DMS114 treated with DMSO at 0.1 percent for 48 hours (cell line): ENCODE measurements around the gene CCDC97.
"Not testable (repeated sequence)": the region's sequence is repeated elsewhere in the genome, so short reads cannot be mapped to it uniquely, and the experiment has no call there.

Experiments
- DNase-seq: peaks from one replicate; lab custom pipeline; 2025; ENCODE audit not compliant: unreplicated experiment; lab: John Stamatoyannopoulos, UW

The CCDC97 gene

GRCh38 chr19:41332468-41332867 is 22.5 kb downstream of the CCDC97 start:
- DNase-seq = no peak

GRCh38 chr19:41334793-41335192 is 24.8 kb downstream of the CCDC97 start:
- no peak for DNase-seq

GRCh38 chr19:41335467-41335866 is 25.5 kb downstream of the CCDC97 start:
- DNase-seq = no peak

GRCh38 chr19:41339936-41340335 is 30.0 kb downstream of the CCDC97 start:
- DNase-seq = no peak

GRCh38 chr19:41341669-41342490 is 31.9 kb downstream of the CCDC97 start:
- DNase-seq = no peak

- no peak for DNase-seq
These were observed 34.2 kb downstream of the CCDC97 start for GRCh38 chr19:41344162-41344561.

GRCh38 chr19:41346916-41347315 is 36.9 kb downstream of the CCDC97 start:
- not testable (repeated sequence) for DNase-seq

GRCh38 chr19:41350735-41351338 is 40.9 kb downstream of the CCDC97 start:
- no peak for DNase-seq

- DNase-seq = no peak
These were observed 41.6 kb downstream of the CCDC97 start for GRCh38 chr19:41351339-41352245.

- DNase-seq = no peak
These were observed 42.3 kb downstream of the CCDC97 start for GRCh38 chr19:41352279-41352608.

- no peak for DNase-seq
These were observed 42.9 kb downstream of the CCDC97 start for GRCh38 chr19:41352609-41353465.

GRCh38 chr19:41353466-41354342 is 43.7 kb downstream of the CCDC97 start, which contains the start of gene TGFB1:
TSS of gene TGFB1 (minus strand) at chr19:41353922. CDS start at chr19:41353044, 878 bp downstream.
- DNase-seq = peak; percentile 47

GRCh38 chr19:41354343-41354953 is 44.5 kb downstream of the CCDC97 start:
- no peak for DNase-seq

GRCh38 chr19:41355035-41355434 is 45.1 kb downstream of the CCDC97 start:
- DNase-seq = no peak

GRCh38 chr19:41355802-41356201 is 45.8 kb downstream of the CCDC97 start:
- DNase-seq = no peak

- DNase-seq = no peak
These were observed 47.2 kb downstream of the CCDC97 start for GRCh38 chr19:41356984-41357739.

- no peak for DNase-seq
These were observed 47.8 kb downstream of the CCDC97 start for GRCh38 chr19:41357746-41358145.

- no peak for DNase-seq
These were observed 49.8 kb downstream of the CCDC97 start for GRCh38 chr19:41359741-41360140.
